Stimulated activated naive CD4-positive, alpha-beta T cell (primary cell): ENCODE measurements around the gene KCNAB2.

ENCODE experiments used
- DNase-seq, 6 experiments: peaks; one replicate each; lab custom pipeline; 2025; lab: John Stamatoyannopoulos, UW

KCNAB2 gene

GRCh38 chr1:6045561-6045960 is at the start of gene KCNAB2:
Gene KCNAB2 (plus strand): TSS chr1:6045888. CDS start chr1:6051537, 5,649 bp downstream.
- no peak for DNase-seq

DNA sequence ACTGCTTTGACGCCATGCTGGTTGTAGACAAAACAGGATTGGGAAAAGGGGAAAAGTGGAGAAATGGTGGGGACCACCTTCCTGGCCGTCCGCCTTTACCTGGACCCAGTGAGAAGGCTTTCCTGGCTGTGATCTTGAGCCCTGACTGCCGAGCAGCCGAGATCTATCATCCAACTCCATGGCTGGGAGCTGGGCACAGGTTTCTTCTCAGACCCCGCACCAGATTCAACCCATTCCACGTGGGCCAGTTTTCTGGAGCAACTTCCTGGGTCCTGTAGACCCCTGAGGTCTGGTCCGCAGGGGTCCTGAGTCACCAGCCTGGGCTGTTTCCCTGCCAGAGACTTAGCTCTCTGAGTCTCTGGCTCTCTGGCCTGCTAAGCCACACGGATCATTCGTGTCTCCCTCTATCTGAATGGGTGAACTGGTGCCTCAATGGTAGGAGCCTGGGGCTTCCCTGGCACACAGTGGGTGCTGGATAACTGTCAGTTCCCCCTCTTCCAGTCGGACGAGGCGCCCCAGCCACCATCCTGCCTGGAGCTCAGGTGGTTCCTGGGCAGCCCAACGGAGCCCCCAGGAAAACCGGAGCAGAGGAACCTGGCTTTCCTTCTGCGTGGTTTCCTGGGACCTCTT is 48.9 kb upstream of the KCNAB2 start:
- DNase-seq = no peak

- no peak for DNase-seq
These were observed 48.4 kb upstream of the KCNAB2 start for GRCh38 chr1:5997316-5997715.

DNA sequence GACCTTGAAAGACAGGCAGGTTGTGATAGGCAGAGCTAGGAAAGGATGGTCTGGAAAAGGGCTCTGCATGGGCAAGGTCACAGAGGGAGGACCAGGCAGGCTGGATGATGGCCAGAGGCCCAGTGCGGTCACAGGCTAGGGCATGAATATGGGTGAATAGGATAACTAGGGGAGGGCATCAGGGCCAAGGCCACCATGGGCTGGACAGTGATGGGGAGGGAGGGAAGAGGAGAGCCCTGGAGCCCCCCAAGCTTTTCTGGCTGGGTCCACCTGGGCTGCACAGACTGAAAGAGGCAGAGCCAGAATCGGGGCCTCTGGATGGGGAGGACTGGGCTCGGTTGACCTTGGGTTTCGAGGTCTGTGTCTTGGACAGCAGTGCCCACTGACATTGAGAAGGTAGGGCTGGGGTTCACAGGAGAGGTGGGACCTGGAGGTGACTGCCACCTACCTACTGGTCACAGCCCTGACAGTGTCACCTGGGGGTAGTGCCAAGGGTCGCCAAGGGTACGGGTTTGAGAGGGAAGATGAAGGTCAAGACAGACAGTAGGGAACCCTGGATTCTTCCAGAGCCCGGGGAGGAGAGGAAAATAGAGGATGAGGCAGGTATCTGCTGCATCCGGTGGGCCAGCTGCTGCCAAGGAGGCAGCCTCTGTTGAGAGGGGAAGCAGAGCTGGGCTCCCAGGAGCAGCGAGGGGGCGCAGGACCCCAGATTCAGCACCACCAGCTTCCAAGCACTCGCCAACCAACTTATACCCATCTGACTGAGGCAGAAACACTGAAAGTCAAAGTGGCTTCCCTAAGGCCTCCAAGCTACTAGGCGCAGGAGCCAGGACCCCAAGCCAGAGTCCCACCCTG is 47.4 kb upstream of the KCNAB2 start:
- DNase-seq = no peak

GRCh38 chr1:5998906-5999301 is 46.8 kb upstream of the KCNAB2 start:
- no peak for DNase-seq

- no peak for DNase-seq
These were observed 45.8 kb upstream of the KCNAB2 start for GRCh38 chr1:5999711-6000443.

GRCh38 chr1:6000444-6001288 is 45.0 kb upstream of the KCNAB2 start:
- DNase-seq = no peak

DNA sequence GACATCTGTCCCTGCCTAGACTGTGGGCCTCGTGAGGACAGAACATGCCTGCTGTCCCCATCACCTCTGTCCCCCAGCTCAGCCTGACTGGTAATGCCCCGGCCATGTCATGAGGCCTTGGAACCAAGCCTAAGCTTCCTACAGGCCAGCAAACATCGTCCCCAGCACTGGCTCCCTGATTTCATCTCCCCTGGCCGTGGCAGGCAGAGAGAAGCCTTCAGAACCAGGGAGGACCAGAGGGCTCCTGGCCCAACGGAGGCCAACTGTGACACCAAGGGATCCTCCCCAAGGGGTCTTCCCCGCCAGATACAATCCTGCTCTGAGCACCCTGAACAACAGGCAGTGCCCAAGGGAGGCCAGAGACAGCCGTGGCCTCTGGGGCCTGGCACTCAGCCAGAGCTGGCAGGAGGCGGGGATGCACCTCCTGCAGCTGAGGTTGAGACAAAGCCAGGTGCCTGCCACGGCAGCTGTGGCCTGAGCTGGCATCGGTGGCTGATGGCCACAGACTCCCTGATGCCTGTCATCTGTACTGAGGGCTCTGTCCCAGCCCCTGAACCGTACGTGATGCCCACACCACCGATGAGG is 43.6 kb upstream of the KCNAB2 start:
- DNase-seq = peak in 1 of 6 experiments; percentile 26

DNA sequence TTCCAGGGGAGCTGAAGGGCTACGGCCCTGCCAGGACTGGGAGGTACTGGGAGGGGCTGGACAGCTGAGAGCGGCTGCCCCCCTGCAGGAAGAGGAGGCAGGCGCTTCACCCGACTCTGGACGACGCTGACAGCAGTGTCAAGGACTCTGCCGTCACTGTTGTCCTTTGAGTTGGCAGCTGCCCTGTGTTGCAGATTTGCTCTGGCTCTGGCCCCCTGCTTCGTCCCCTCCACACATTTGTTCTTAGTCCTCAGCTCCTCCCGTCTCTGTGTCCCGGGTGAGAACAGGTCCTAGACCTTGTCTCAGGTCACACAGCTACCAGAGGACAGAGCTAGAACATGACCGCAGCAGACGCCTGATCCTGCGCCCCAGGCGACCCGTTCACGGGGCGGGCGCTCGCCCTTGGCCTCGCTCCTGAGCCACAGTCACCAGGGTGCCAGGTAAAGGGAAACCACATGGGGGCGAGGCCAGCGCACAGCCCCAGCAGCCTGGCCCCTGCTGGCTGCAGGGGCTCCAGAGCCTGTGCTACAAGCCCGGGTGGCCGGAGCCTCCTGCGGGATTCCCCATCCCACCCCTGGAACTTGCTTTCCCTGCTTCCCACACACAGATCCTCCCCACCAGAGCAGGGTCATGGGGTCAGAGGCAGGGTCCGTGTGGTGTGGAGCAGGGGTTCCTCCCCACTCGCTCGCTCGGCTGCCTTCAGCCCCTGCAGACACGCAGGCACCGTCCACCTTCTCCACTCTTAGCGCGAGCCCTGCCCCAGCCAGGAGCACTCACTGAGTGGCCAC is 42.8 kb upstream of the KCNAB2 start:
- no peak for DNase-seq

- DNase-seq = peak in 1 of 6 experiments; percentile 41
These were observed 41.9 kb upstream of the KCNAB2 start for GRCh38 chr1:6003568-6004411.

- DNase-seq = no peak
These were observed 41.1 kb upstream of the KCNAB2 start for GRCh38 chr1:6004412-6005123.

- peak in 1 of 6 experiments; percentile 24 for DNase-seq
These were observed 40.3 kb upstream of the KCNAB2 start for GRCh38 chr1:6005276-6005917.

- no peak for DNase-seq
These were observed 38.8 kb upstream of the KCNAB2 start for GRCh38 chr1:6006882-6007281.

GRCh38 chr1:6007318-6008083 is 38.2 kb upstream of the KCNAB2 start:
- DNase-seq = no peak

- DNase-seq = no peak
These were observed 37.6 kb upstream of the KCNAB2 start for GRCh38 chr1:6008084-6008415.

GRCh38 chr1:6008696-6009095 is 37.0 kb upstream of the KCNAB2 start:
- DNase-seq = no peak

DNA sequence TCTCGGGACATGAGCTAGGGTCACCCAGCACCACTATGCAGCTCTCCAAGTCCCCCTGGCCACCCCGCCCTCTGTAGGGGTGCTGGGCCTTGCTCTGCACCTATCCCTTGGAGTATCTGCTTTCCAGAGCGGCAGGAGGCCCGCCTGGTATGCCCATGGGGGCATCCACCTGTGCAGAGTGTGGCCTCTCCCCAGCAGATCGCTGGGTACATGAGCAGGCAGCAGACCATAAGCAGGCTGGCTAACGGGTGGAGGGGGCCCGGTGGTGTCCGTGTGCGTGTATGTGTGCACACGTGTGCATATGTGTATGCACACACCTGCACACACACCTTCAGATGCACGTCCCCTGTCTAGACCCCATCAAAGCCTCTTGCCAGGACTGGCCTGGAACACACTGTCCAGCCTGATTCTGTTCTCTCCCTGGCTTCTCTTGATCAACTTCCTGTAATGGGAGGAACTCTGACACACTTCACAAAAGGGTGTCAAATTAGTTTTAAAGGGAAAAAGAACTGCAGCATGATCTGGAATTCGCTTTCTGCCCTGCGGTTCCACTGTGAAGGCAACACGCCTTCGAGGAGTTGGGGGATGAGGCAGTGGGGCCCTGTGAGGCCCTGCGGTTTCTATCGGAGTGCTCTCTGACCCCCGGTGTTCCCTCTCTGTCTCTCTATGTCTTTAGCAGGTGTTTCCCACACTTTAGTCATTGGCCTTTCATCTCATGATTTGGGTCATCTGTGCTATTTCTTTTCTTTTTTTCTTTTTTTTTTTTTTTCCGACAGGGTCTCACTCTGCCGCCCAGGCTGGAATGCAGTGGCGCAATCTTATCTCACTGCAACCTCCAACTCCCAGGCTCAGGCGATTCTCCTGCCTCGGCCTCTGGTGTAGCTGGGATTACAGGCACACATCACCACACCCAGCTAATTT is 36.3 kb upstream of the KCNAB2 start:
- no peak for DNase-seq
